GM19099 (cell line): Measurements from ENCODE around the gene TNNI2.

Source experiments
- POLR2A ChIP-seq: IDR thresholded peaks from 3 replicates; pipeline ENCODE4 v1.6.1; 2011; ENCODE audit warnings: low read depth; ENCODE audit not compliant: insufficient read length; ENCODE audit errors: extremely low read depth

Gene TNNI2

DNA sequence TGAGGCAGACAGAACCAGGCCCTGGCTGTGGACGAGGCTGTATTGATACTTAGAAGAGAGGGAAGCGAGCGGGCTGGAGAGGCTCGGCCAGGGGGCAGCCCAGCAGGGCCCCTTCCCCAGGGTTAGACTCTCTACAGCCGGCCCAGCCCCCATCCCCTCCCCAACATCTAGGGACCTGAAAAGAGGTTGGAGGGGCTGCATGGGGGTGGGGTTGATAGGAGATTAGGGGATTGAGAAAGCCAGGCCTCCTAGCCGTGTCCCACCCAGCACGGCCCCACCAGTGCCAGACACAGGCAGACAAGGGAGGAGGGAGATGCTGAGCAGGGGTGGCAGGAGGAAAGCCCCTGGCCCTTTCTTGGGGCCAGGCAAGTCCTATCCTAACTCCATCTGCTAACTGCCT is 19.8 kb downstream of the TNNI2 start:
- TF ChIP-seq POLR2A: no peak

DNA sequence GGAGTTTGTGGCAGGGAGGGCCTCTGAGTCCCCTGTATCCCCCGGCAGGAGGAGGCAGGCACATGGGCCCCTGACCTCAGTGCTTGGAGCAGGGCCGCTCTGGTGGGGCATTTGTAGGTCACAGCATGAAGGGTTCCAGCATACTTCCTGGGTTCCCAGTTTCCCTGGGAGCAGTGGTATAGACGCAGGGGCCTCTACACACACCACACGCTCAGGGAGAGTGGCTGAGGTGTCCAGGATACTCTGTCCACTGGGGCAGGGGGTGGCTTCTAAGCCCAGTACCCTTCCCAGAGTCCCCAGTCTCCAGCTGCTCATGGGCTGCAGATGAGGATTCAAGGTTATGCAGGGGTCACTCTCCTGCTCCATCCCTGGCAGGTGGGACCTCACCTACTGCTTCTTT is 20.2 kb downstream of the TNNI2 start:
- TF ChIP-seq POLR2A: no peak

GRCh38 chr11:1860108-1860507 is 21.3 kb downstream of the TNNI2 start:
- TF ChIP-seq POLR2A: no peak

DNA sequence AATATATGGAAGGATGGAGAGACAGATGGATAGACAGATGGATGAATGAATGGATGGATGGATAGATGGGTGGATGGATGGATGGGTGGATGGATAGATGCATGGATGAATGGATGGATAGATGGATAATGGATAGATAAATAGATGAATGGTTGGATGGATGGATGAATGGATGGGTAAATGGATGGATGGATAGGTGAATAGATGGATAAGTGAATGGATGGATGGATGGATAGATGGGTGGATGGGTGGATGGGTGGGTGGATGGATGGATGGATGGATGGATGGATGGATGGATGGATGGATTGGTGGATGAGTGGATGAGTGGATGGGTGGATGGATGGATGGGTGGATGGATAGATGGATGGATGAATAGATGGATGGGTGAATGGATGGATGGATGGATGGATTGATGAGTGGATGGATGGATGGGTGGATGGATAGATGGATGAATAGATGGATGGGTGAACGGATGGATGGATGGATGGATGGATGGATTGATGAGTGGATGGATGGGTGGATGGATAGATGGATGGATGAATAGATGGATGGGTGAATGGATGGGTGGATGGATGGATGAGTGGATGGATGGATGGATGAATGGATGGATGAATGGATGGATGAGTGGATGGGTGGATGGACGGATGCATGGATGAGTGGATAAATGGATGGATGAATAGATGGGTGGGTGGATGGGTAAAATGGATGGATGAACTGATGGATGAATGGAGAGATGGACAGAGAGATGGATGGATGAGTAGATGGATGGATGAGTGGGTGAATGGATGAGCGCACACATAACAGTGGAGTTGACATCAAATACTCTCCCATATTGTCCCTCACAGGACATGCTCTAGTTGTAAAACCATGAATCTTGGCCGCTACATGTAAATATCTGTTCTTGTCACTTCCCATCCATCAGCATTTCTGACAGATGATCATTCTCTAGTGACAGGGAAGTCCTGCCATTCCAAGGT is 22.9 kb downstream of the TNNI2 start:
- no peak for TF ChIP-seq POLR2A

DNA sequence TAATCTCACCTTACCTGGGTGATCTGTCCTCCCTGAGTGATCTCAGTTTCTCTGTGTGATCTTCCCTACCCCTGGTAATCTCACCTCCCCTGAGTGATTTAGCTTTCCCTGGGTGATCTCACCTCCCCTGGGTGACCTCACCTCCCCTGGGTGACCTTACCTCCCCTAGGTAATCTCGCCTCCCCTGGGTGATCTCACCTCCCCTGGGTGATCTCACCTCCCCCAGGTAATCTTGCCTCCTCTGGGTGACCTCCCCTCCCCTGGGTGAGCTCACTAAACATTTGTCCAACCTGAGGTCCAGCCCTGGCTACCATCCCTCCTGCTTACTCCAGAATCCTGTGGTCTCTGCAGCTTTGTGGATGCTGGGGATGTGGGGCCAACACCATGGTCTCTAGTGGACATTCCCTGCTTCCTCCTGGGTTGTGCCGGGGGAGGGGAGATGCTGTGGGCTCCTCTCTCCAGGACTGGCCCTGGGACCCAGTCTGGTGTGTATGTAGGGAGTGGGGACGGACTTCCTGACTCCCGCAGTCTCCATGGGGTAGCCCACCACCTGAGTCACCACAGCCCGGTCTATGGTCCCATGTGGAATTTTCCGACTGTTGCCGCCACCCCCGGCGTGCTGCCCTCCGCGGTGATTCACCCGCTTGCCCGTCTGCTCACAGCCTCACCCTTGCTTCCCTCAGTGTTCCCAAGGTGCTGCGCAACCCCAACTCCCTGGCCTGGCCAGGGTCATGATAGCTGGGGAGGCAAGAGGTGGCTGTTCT is 24.0 kb downstream of the TNNI2 start:
- TF ChIP-seq POLR2A: no peak

DNA sequence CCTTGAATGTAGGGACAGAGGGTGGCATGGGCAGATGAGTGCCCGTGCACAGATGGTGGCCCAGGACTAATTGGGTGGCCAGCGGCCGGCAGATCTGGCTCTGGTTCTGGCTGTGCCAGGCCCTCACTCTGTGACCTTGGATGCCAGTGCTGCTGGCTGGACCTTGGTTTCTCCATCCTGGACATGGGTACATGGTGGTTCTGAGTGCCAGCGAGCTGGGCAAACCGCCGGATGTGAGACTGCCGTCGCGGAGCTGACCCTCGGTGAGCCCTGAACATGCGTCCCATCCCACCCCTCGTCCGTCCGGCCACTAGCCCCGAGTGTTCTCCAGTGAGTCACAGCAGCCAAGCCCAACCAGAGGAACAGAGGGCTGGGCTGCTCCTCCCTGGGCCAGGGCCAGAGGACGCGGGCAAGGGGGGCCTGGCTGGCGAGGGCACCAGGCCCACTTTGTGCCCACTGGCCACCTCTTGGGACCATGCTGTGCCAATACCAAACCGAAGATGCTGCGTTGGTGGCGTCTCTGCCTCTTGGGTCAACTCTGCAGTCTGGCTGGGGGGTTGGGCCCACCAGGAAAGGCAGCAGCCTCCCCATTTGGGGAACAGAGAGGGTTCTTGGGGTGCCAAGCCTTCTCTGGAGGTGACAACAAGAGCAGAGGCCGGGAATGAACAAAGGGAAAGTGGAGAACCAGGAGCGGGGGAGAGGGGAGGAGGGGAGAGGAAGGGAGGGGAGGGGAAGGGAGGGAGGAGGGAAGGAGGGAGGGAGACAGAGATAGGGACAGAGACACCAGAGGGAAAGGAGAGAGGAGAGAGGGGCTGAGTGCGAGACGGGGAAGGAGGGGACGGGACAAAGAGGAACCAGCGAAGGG is 24.8 kb downstream of the TNNI2 start:
- TF ChIP-seq POLR2A: no peak

DNA sequence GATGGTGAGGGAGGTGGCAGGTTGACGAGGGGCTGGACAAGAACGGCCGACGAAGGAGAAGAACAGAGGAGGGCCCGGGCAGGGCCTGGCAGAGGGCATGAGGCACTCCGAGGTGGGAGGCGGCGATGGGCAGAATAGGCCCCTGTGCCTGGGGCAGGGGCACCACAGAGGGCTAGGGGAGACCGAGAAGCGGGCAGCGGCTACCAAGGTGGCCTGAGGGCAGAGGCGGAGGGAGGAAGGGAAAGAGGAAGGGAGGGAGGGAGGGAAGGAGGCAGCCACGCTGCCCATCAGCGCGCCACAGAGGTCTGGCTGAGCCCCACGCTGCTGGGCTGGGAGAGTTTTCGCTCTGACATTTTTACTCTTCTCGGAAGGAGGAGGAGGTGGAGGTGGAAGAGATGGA is 25.4 kb downstream of the TNNI2 start:
- TF ChIP-seq POLR2A: no peak

DNA sequence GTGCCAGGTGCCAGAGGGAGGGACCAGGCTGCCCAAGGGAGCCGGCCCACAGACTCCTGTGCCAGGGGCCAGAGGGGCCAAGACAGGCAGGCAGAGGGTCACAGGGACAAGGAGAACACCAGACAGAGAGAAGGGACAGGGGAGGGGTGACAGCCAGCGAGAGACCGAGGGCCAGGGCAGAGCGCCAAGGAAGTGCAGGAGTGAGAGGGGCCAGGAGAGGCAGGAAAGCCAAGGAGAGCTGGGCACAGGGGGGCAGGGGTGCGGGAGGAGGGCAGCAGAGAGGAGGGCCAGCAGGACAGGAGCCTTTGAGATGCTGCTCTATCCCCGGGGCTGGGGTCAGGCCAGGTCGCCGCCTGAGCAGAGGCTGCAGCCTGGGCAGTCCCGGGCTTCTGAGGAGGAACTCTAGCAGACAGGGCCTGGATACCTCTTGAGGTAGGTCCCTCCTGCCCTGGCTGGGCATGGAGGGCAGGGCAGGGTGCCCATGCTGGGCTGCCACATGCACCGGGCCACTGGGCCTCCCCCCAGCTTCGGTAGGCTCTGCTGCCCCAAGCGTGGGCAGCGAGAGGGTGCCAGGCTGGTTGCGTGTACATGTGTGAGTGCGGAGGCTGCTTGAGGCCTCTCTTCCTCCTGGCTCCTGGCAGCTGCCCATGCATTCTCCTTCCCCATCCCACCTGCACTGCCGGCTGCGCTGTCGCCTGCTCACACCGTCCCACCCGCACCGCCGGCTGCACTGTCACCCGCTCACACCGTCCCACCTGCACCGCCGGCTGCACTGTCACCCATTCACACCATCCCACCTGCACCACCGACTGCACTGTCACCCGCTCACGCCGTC is 26.3 kb downstream of the TNNI2 start:
- no peak for TF ChIP-seq POLR2A

DNA sequence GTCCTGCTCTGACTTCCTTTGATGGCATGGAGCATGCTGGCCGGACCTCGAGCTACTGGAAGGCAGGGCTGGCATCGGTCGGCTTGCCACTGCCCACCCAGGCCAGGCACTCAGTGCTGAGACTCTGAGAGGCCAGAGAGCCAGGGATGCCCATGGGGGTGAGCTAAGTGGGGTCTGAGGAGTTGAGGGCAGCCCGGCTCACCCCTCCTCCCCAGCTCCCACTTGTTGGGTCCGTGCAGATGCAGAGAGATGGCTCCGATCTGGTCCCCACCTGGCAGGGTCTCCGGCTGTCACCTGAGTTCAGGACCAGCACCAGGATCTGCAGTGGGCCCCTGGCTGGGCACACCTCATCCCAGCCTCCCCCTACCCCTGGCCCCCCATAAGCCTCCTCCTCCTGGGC is 27.4 kb downstream of the TNNI2 start:
- TF ChIP-seq POLR2A: no peak

DNA sequence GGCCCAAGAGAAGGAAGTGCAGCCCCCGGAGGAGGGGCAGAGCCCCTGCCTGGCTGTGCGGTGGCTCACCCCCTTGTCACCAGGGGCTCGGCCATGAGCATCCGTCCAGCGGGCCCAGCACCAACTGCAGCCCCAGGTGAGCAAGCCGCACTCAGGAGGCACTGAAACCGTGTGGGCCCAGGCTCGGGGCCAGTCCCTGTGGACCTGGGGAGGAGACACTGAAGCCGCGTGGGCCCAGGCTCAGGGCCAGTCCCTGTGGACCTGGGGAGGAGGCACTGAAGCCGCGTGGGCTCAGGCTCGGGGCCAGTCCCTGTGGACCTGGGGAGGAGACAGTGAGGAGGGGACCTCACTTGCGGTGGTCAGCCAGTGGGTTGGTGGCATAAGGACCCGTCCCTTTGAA is 28.0 kb downstream of the TNNI2 start:
- no peak for TF ChIP-seq POLR2A

DNA sequence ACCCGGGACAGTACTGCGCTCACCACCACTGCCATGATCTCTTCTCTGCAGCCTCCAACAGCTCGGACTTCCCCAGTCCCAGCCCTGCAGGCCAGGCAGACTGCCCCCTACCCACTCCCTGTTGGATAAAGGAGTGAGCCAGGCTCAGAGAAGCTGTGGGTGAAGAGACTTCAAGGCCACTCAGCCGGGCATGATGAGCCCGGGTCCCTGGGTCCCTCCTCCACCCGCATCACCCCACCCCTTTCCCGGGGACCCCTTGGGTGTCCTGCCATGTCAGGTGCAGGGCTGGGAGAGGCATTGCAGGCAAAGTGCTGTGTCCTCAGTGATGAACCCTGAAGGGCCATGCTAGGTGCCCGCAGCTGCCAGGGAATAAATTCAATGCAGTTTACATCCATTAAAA is 28.6 kb downstream of the TNNI2 start:
- no peak for TF ChIP-seq POLR2A

GRCh38 chr11:1868056-1868635 is 29.4 kb downstream of the TNNI2 start:
- TF ChIP-seq POLR2A: no peak

DNA sequence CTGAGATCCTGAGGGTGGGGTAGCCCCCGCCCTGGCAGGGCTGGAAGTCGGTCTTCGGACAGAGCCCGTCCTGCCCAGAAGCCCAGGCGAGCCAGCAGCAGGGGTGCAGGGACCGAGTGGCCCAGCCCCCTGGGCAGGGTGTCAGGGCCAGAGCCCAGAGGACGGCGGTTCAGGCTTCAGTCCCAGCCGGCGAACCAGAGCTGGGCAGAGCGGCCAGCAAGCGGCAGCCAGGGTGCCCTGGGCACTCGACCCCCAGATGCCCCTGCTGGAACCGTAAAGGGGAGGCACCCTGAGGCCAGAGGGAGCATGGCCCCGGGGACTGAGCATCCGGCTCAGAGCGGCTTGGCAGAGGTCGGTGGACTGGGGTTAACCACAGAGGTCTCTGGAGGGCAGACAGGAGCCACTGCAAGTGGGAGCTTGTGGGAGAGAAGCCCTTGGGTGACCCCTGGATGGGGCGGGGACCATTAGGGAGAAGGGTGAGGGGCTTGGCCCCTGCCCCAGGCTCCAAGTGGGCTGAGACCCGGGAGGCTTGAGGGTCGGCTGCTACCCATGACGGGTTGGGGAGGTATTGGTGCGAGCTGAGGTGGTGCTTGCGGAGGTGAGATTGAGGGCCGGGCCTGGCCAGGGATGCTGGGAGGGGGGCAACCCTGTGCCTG is 30.0 kb downstream of the TNNI2 start:
- TF ChIP-seq POLR2A: no peak
